ENCODE measurements around the gene COBL. TPM values are rescaled to one million over a fixed set of nuclear protein-coding genes. Genes with fewer than 3 reads are reported as not detected.

Gene COBL
- total RNA-seq, 2 donors from 2014 or later: 27.5 to 28.3 TPM

GRCh38 chr7:51152706-51153200 lies 163.9 kb downstream of the COBL start:
- Mint-ChIP-seq H3K9me3 (peaks cover 16% of the 10 kb centered on the region), H3K27me3 (ENCODE audit: insufficient read depth) (no peaks in the 10 kb centered on the region), H3K27ac (no peak overlapping the region), H3K4me1 (no peaks in the 10 kb centered on the region), H3K4me3 (no peak overlapping the region), H3K36me3 (ENCODE audit: low read depth) (peaks cover 13% of the 10 kb centered on the region)
- Histone ChIP-seq H3K9ac (ENCODE audit: extremely low read depth, low read length, poor library complexity, severe bottlenecking) (no peak overlapping the region), H3K27ac (ENCODE audit: low read depth, low read length) (no peak overlapping the region), H3K36me3 (ENCODE audit: control insufficient read depth, insufficient read depth, low read length) (no peaks in the 10 kb centered on the region), H3K4me1 (ENCODE audit: control insufficient read depth, insufficient read depth, low read length) (no peaks in the 10 kb centered on the region), H3K9me3 (ENCODE audit: control insufficient read depth, low read length) (peaks cover 16% of the 10 kb centered on the region), H3K27me3 (ENCODE audit: control insufficient read depth, insufficient read depth, low read length, poor library complexity, severe bottlenecking) (no peaks in the 10 kb centered on the region), H3K4me3 (ENCODE audit: low read length) (no peak overlapping the region)
- TF ChIP-seq CTCF (conservative IDR thresholded peaks at IDR 0.05): no peak
- WGBS, 2 experiments (ENCODE audit: insufficient coverage in 1 of 2, insufficient read length in 1 of 2): 86% methylated on average over 4 of the region's 4 CpGs; no CpG with 5 or more reads in 1 of the 2 experiments
- no peak for DNase-seq

DNA sequence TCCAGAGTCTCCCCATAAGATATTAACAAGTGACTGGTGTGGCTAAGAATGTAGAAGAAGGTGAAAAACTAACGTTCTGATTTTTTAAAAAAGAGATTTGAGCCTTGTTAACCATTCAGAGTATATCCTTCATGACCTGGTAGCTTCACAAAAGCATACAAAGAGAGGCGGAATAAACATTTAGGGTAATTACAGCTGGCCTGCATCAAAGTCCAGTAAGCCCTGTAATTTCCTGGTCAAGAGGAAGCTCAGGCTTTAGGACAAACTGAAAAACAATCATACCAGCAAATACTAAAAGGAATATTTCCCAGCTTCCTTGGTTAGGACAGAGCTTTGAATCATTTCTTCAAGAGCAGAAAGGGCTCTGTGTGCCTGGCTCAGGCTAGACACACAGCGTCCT lies 165.2 kb downstream of the COBL start:
- Mint-ChIP-seq H3K27ac (no peak overlapping the region), H3K4me1 (no peaks in the 10 kb centered on the region)
- WGBS, 2 experiments (ENCODE audit: insufficient coverage in 1 of 2, insufficient read length in 1 of 2): 92 to 100% methylated on average over 3 of the region's 3 CpGs

DNA sequence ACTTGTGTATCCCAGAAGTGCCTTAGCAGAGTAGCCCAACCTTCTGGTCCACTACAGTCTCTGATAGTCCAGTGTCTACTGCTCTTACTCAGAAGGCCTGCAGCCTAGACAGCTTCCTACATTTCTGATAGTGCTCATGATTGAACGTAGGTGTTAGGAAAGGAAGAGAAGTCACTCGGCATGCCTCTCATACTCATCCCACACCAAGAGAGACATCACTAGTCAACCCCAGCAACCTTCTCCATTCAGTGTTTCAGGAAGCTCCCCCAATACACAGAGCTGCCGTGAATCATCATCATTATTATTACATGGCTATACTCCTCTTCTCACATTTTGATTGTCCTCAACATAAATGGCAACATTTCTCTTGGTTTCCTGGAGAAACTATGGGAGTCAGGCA lies 166.4 kb downstream of the COBL start:
- H3K9me3 Mint-ChIP-seq: peaks cover 33% of the 10 kb centered on the region
- Histone ChIP-seq H3K9me3 (ENCODE audit: control insufficient read depth, low read length) (peaks cover 35% of the 10 kb centered on the region), H3K4me1 (ENCODE audit: control insufficient read depth, insufficient read depth, low read length) (no peaks in the 10 kb centered on the region), H3K4me3 (ENCODE audit: low read length) (no peak overlapping the region), H3K27ac (ENCODE audit: low read depth, low read length) (no peak overlapping the region), H3K9ac (ENCODE audit: extremely low read depth, low read length, poor library complexity, severe bottlenecking) (no peak overlapping the region), H3K27me3 (ENCODE audit: control insufficient read depth, insufficient read depth, low read length, poor library complexity, severe bottlenecking) (no peaks in the 10 kb centered on the region), H3K36me3 (ENCODE audit: control insufficient read depth, insufficient read depth, low read length) (no peaks in the 10 kb centered on the region)
- no peaks in the 10 kb centered on the region for H3K4me1 Mint-ChIP-seq
- H3K27ac Mint-ChIP-seq: no peak overlapping the region
- TF ChIP-seq CTCF (conservative IDR thresholded peaks at IDR 0.05): no peak
- H3K36me3 Mint-ChIP-seq (ENCODE audit: low read depth): peaks cover 23% of the 10 kb centered on the region
- no peaks in the 10 kb centered on the region for H3K27me3 Mint-ChIP-seq (ENCODE audit: insufficient read depth)
- WGBS, 2 experiments (ENCODE audit: insufficient coverage in 1 of 2, insufficient read length in 1 of 2): 95% methylated on average over 3 of the region's 3 CpGs; no CpG with 5 or more reads in 1 of the 2 experiments
- DNase-seq: no peak
- H3K4me3 Mint-ChIP-seq: no peak overlapping the region

More for the DNA sequence above, 165.2 kb downstream of the COBL start:
- no peak overlapping the region for H3K4me3 Mint-ChIP-seq
- Histone ChIP-seq H3K4me1 (ENCODE audit: control insufficient read depth, insufficient read depth, low read length) (no peaks in the 10 kb centered on the region), H3K9ac (ENCODE audit: extremely low read depth, low read length, poor library complexity, severe bottlenecking) (no peak overlapping the region), H3K27ac (ENCODE audit: low read depth, low read length) (no peak overlapping the region), H3K27me3 (ENCODE audit: control insufficient read depth, insufficient read depth, low read length, poor library complexity, severe bottlenecking) (no peaks in the 10 kb centered on the region), H3K9me3 (ENCODE audit: control insufficient read depth, low read length) (peaks cover 29% of the 10 kb centered on the region), H3K36me3 (ENCODE audit: control insufficient read depth, insufficient read depth, low read length) (no peaks in the 10 kb centered on the region), H3K4me3 (ENCODE audit: low read length) (no peak overlapping the region)
- peaks cover 28% of the 10 kb centered on the region for H3K9me3 Mint-ChIP-seq
- H3K27me3 Mint-ChIP-seq (ENCODE audit: insufficient read depth): no peaks in the 10 kb centered on the region
- TF ChIP-seq CTCF (conservative IDR thresholded peaks at IDR 0.05): no peak
- H3K36me3 Mint-ChIP-seq (ENCODE audit: low read depth): peaks cover 18% of the 10 kb centered on the region
- DNase-seq: no peak
